ENCODE results near the gene TNNT2.

Gene TNNT2

GRCh38 chr1:201377611-201378092, at the start of gene TNNT2:
Gene TNNT2 (minus strand): TSS chr1:201377680. CDS start chr1:201373254, 4,426 bp downstream.
- DNase-seq (ENCODE audit: low read depth): no peak

- DNase-seq (ENCODE audit: low read depth): no peak
Observed at GRCh38 chr1:201426479-201427310, 49.2 kb upstream of the TNNT2 start.

GRCh38 chr1:201424146-201424545, 46.7 kb upstream of the TNNT2 start:
- DNase-seq (ENCODE audit: low read depth): no peak

GRCh38 chr1:201423655-201424054, 46.2 kb upstream of the TNNT2 start:
- no peak for DNase-seq (ENCODE audit: low read depth)

DNA sequence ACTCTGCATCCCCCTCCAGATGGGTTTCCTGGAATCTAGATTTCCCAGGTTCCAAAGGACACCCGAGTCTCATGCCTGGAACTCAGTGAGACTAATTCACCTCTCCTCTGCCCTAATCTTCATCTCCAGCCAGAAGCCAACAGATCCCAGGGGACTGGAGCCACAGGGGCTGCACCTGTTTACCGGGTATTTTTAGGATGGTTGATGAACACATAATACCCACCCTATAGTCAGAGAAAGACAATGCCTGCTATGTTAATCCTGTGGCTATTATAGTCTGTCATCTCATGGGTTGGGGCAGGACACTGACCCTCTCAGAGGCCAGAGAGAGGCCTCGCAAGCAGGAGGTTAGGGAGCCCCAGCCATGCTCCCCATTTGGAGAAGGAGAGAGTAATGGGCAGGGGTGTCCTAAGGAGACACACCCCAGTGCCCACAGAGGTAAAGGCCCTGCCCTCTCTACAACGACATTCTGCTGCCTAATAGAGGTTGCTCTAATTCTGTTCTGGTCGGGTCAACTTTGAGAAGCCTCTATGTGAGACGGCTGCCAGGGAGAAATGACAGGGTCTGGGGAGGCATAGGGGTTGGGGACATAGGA, 45.1 kb upstream of the TNNT2 start:
- no peak for DNase-seq (ENCODE audit: low read depth)

DNA sequence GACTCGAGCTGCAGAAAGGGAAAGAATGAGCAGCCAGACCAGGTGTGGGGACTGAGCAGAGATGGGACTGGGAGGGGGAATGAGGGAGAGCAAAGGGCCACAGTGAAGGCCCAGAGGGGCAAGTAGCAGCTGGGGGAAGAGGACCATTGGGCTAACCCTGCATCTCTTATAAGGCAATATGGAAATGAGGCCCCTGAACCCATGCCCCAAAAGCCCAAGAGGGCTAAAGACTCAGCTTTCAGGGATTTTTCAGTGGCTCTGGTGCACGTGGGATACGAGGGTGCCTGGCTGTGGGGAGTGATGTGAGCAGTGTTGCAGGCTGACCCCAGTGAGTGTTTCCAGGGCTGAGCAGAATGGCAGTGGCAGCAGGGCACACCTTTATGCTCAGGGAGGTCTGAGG, 44.5 kb upstream of the TNNT2 start:
- no peak for DNase-seq (ENCODE audit: low read depth)

DNA sequence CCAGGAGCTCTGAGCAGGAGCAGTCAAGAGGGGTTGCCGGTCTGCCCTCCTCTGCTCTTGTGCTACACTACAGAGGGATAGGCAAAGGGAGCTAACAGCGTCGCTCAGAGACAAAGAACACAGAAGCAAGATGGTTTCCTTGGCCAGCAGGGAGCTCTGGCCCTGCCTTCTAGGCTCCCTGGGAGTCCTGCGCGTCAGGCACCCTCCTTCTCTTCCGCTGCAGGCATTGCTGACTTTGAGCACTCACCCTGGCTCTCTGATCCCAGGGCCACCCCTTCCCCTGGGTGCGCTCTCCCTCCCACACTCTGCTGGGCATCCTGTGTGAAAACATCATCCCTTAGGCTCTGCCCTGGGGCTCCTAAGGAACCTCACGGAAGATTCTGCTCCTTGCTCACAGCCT, 43.6 kb upstream of the TNNT2 start:
- no peak for DNase-seq (ENCODE audit: low read depth)

- no peak for DNase-seq (ENCODE audit: low read depth)
Observed at GRCh38 chr1:201420608-201421002, 43.1 kb upstream of the TNNT2 start.

GRCh38 chr1:201419746-201420607, 42.5 kb upstream of the TNNT2 start:
- DNase-seq (ENCODE audit: low read depth): no peak

GRCh38 chr1:201419256-201419655, 41.8 kb upstream of the TNNT2 start:
- no peak for DNase-seq (ENCODE audit: low read depth)

- no peak for DNase-seq (ENCODE audit: low read depth)
Observed at GRCh38 chr1:201418461-201418860, 41.0 kb upstream of the TNNT2 start.

GRCh38 chr1:201414051-201414738, 36.7 kb upstream of the TNNT2 start:
- DNase-seq (ENCODE audit: low read depth): no peak

- no peak for DNase-seq (ENCODE audit: low read depth)
Observed at GRCh38 chr1:201411292-201411691, 33.8 kb upstream of the TNNT2 start.

DNA sequence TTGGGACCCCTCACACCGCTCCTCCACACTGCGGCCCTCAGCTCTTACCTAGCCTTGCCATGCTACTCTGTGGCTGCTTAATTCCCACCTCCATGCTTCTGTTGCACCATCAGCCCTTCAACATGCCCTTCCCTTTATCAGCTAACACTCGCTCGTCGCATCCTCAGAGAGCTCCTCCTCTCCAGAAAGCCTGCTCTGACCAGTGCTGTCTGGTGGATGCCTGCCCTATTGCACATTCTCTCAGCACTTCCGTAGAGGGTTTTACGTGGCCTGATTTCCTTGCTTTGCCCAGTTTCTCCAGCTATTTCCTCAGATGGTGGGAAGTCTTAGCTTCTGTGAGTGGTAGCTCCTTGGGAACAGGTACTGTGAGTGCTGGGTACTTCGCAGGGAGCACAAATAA, 32.0 kb upstream of the TNNT2 start:
- DNase-seq (ENCODE audit: low read depth): no peak

- no peak for DNase-seq (ENCODE audit: low read depth)
Observed at GRCh38 chr1:201408834-201409200, 31.3 kb upstream of the TNNT2 start.

GRCh38 chr1:201408176-201408833, 30.8 kb upstream of the TNNT2 start:
- peak; percentile 17 for DNase-seq (ENCODE audit: low read depth)

DNA sequence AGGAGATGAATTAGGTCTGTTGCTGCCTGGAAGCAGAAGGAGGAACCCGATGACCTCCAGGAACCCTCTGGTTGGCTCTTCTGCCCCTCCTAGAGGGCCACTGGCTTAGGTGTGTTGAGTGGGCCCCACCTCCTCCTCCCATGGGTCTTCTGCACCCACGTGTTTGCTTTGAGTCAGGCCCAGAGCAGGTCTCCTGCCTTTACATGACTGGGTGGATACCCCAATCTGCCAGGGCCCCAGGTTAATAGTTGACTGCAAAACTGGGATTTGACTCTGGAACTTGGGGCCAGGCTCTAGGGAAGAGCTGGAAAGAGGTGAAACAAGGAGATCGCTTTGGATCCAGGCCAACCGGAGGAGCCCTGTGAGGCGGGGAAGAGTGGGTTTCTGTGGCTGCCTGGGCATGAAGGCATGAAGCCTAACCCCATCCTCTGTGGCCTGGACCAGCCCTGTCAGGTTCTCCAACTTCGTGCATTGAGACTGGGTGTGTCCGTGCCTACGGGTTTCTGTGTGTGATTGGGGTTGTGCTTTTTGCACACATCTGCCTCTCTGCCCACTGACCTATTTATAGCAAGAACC, 29.4 kb upstream of the TNNT2 start:
- no peak for DNase-seq (ENCODE audit: low read depth)

- DNase-seq (ENCODE audit: low read depth): no peak
Observed at GRCh38 chr1:201405484-201405831, 28.0 kb upstream of the TNNT2 start.

DNA sequence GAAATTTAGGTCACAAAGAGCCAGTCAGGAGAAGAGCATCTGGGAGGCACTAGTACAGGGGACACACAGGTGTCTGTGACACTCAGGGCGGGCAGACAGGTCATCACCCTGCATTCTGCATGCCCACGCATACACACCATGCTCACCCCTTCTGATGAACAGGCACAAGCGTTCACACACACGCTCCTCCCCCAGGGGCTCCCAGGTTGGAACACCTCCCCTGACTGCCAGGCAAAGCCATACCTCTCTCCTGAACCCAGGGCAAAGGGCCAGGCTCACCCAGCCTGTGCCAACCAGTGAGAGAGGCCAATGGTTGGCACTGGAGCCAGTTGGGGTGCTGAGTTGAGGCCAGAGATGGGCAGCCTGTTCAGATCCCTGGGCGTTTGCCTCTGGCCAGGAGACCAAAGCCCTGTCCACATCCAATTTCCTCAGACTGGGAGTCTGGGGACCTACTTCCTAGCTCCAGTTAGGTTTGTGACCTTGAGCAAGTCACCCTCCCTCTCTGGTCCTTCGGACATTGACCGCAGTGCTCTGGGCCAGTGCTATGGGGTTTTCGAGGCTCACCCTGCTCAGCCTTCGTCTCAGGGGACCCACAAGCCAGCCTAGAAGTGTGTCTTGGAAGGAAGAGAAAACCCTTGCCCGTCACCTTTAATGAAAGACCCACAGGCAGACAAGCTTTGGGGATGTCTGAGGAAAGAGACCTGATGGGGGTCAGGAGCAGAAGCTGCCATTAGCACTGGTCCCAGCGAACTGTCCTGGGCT, 27.4 kb upstream of the TNNT2 start:
- DNase-seq (ENCODE audit: low read depth): no peak

- no peak for DNase-seq (ENCODE audit: low read depth)
Observed at GRCh38 chr1:201404055-201404454, 26.6 kb upstream of the TNNT2 start.

- DNase-seq (ENCODE audit: low read depth): no peak
Observed at GRCh38 chr1:201403359-201403758, 25.9 kb upstream of the TNNT2 start.

Measured in non-pigmented ciliary epithelial cell (primary cell).